HG03039 (cell line): ENCODE results near the gene OTUD7B.
A peak's percentile ranks its signal among the peaks of the same experiment; 100 is the strongest.

Experiments
- ATAC-seq: cut with Tn5 transposase; IDR thresholded peaks from one replicate; pipeline ENCODE4 v1.9.1; 2021; ENCODE audit warnings: mild to moderate bottlenecking, moderate library complexity; ENCODE audit not compliant: unreplicated experiment

The OTUD7B gene

GRCh38 chr1:150005606-150006005 lies 4.9 kb downstream of the OTUD7B start:
- ATAC-seq = no peak

DNA sequence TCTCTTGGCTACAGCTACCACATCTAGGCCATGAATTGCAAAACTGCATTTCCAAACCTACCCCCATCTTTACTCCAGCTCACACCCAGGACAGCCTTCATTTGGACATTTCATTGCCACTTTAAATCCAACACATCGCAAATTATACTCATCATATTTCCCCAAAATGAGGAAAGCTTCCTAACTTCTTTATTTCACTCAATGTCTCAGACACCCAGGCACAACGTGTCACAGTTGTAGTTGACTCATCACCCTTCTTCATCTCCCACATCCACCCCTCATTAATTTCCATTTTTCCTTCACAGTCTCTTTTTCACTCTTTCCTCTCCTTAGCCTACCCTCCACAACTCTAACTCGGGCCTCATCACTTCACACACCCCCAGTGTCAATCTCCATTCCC lies 6.7 kb downstream of the OTUD7B start:
- no peak for ATAC-seq

DNA sequence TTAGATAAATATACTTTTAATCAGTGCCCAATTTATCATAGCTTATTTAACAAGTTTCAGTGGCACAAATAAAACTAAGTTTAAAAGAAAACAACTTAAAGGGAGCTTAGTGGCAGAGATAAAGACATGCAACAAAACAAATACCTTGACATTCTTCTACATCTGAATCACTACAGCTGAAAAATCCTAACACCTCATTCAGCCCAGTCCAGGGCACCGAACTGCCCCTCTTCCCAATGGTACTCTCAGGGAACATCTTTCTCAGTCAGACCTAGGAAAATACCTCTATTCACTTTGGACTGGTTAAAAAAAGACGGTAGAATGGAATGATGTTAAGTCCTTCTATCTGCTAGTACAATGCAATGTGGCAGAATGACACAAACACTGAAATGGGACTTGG lies 8.3 kb downstream of the OTUD7B start:
- no peak for ATAC-seq

GRCh38 chr1:150001415-150001814 lies 9.1 kb downstream of the OTUD7B start:
- ATAC-seq = no peak

DNA sequence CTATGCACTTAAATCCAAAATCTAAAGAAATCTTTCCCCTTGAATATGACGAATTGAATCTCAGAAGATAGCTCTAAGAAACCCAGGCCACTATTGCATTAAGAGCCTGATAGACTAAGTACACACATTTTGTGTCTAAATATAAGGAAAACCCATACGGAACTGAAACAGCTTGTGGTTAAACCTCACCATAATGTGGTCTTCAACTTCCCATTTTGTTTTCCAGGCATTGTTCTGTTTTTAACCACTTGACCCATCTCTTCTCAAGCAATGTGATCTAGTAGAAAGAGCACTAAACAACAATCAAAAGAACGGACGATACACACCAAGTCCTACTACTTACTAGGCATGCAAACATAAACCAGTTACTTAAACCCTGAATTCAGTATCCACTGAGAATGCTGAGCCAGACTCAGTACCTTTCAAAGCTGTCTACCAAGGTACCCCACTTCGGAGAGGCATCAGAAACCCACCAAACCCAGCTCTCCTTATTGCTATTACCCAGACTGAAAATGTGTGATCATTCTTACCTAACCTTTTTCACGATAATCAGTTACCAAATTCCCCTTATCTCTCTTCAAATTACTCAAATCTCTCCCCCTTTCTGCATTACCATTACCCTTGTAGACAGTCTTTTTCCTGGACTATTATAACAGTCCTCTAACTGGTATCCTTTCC lies 12.8 kb downstream of the OTUD7B start:
- peak; percentile 60 for ATAC-seq

GRCh38 chr1:149995927-149996326 lies 14.6 kb downstream of the OTUD7B start:
- no peak for ATAC-seq

DNA sequence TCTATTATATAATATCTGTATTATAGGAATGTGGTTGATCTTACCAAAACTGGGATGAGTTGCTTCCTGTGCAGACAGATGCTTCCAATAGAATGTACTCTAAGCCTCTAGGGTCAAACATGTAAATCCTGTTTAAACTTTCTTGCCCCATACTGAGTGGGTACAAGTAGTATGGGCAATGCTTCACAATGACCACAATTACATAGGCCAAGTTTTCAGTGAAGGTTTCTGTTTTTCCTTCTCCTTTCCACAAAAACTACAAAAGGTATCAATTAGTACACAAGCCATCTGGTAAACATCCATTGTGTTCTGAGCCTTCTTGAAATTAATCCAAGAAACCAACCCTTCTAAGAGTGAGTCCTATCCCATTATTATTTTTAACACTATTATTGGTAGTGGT lies 16.8 kb downstream of the OTUD7B start:
- no peak for ATAC-seq

DNA sequence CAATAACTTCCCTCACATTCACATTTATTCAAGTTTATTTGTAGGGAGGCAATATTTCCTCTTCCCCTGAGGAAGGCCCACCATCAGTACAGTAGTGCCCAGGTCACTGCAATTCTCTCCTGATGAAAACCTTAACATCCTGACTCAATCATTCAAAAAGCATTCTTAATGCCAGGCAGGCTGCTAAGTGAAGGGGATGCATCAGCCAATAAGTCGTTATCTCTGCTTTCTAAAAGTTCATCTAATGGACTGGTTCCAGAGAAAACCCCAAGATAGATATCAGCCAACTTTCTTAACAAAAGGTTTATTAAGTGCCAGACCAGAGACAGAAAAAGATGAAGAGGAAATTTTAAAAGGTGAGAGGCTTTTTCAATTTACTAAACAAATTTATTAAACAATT lies 17.3 kb downstream of the OTUD7B start:
- ATAC-seq = no peak

GRCh38 chr1:149987297-149987595 lies 23.3 kb downstream of the OTUD7B start:
- no peak for ATAC-seq

GRCh38 chr1:149986486-149987296 lies 23.8 kb downstream of the OTUD7B start:
- no peak for ATAC-seq

GRCh38 chr1:149979972-149980540 lies 30.5 kb downstream of the OTUD7B start:
- no peak for ATAC-seq

- ATAC-seq = no peak
Measured at GRCh38 chr1:149979245-149979971, 31.1 kb downstream of the OTUD7B start.

GRCh38 chr1:149978547-149979023 lies 31.9 kb downstream of the OTUD7B start:
- no peak for ATAC-seq

GRCh38 chr1:149977345-149977744 lies 33.2 kb downstream of the OTUD7B start:
- no peak for ATAC-seq

DNA sequence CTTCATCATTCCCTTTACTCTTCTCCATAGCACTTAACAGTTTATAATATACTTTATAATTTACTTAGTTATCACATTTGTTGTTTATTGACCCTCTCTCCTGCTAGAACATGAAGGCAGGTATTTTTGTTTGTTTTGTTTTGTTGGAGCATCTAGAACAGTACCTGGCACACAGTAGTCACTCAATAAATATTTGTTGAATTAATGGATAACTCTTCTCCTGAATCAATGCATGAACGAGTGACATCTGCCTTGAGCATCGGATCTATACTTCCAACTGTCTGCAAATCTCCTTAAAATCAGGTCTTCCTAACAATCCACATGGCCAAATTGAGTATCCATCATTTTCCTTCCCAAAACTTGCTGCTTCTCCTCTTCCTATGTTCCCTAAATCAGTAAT lies 38.0 kb downstream of the OTUD7B start:
- no peak for ATAC-seq

DNA sequence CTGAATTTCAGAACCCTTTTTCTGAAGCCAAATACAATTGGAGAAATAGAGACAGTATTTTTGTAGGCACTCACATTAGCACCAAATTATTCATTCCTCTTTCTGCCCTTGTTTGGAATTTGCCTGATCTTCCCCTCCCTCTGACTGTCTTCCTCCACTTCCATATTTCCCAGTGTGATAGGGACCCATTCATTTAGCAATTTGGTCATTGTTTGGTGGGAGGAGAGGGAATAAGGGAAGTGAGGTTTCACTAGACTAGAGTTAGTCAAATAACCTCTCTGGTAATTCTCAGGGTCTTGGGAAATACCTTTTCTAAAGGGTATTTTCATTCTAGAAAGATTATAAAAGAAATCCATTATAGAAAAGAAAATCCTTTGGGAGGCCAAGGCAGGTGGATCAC lies 42.9 kb downstream of the OTUD7B start:
- no peak for ATAC-seq

GRCh38 chr1:149967041-149967440 lies 43.5 kb downstream of the OTUD7B start:
- ATAC-seq = no peak

- no peak for ATAC-seq
Measured at GRCh38 chr1:149966405-149966804, 44.1 kb downstream of the OTUD7B start.

GRCh38 chr1:149965440-149965839 lies 45.1 kb downstream of the OTUD7B start:
- ATAC-seq = no peak

GRCh38 chr1:149963358-149963757 lies 47.2 kb downstream of the OTUD7B start:
- no peak for ATAC-seq

DNA sequence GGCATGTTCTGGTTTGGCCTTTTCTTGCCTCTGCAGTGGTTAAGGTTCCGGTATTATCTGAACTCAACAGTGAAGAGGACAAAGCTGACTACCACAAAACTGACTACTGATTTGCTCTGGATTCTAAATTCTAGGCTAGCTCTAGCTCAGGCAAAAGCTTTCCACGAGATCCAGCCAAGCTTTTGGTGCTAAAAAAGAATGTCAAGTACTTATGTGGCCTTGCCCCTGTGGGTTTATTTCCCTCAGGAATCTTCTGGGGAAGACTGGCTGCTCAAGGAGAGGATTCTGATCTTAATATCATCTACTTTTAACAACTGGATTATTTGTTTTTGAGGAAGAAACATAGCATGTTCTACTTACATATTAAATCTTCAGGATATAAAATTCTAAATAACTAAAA lies 47.8 kb downstream of the OTUD7B start:
- no peak for ATAC-seq
